HepG2 (cell line): ENCODE data around the gene CCDC18. TPM values are rescaled to one million over a fixed set of nuclear protein-coding genes. Genes with fewer than 3 reads are reported as not detected.
A peak's percentile ranks its signal among the peaks of the same experiment; 100 is the strongest.

Source experiments
- ARNT ChIP-seq: fragments of 450-650 bp; IDR thresholded peaks from 2 replicates; pipeline ENCODE4 v1.6.1; 2017
- DDIT3 ChIP-seq: sonication (generic); formaldehyde crosslinking; IDR thresholded peaks from 2 replicates; pipeline ENCODE4 v1.4.0; 2020; ENCODE audit warnings: mild to moderate bottlenecking, missing genetic modification reagents
- KLF13 ChIP-seq: sonication (generic); formaldehyde crosslinking; IDR thresholded peaks from 2 replicates; pipeline ENCODE4 v1.4.0; 2020; ENCODE audit warnings: mild to moderate bottlenecking, missing genetic modification reagents
- MTA1 ChIP-seq: sonication (generic); formaldehyde crosslinking; IDR thresholded peaks from 2 replicates; pipeline ENCODE4 v1.4.0; 2020; ENCODE audit warnings: missing genetic modification reagents, mild to moderate bottlenecking, borderline replicate concordance
- NCOA5 ChIP-seq: sonication (generic); formaldehyde crosslinking; IDR thresholded peaks from 2 replicates; pipeline ENCODE4 v1.4.0; 2020; ENCODE audit warnings: missing genetic modification reagents
- SRSF1 ChIP-seq: fragments of 200-400 bp; formaldehyde crosslinking; optimal IDR thresholded peaks from 2 replicates; pipeline ENCODE3; 2017; ENCODE audit warnings: mild to moderate bottlenecking, low read depth, low read length, moderate library complexity
- TEAD3 ChIP-seq: optimal IDR thresholded peaks from 2 replicates; pipeline ENCODE3; 2016; ENCODE audit warnings: borderline replicate concordance
- TEF ChIP-seq: sonication (generic); formaldehyde crosslinking; IDR thresholded peaks from 2 replicates; pipeline ENCODE4 v1.5.0; 2020; ENCODE audit warnings: missing genetic modification reagents
- ZNF496 ChIP-seq: sonication (generic); formaldehyde crosslinking; IDR thresholded peaks from 2 replicates; pipeline ENCODE4 v1.8.1; 2023; ENCODE audit warnings: mild to moderate bottlenecking, moderate library complexity, missing genetic modification reagents; ENCODE audit not compliant: insufficient replicate concordance
- ZNF512B ChIP-seq: sonication (generic); formaldehyde crosslinking; IDR thresholded peaks from 2 replicates; pipeline ENCODE4 v1.5.1; 2020; ENCODE audit warnings: missing genetic modification reagents, mild to moderate bottlenecking, borderline replicate concordance
- ZNF550 ChIP-seq: sonication (generic); formaldehyde crosslinking; IDR thresholded peaks from 2 replicates; pipeline ENCODE4 v1.4.0; 2020; ENCODE audit warnings: mild to moderate bottlenecking, missing genetic modification reagents, borderline replicate concordance
- ZNF564 ChIP-seq: sonication (generic); formaldehyde crosslinking; IDR thresholded peaks from 2 replicates; pipeline ENCODE4 v1.8.1; 2023; ENCODE audit warnings: mild to moderate bottlenecking, missing genetic modification reagents
- polyA plus RNA-seq, 8 experiments: library from polyadenylated mRNA; depleted of rRNA in 3 of 8; stranded (reverse) in 7 of 8; unstranded in 1 of 8; fragments of >200 nt; fragmentation: Illumina TruSeq in 4 of 8; extraction: Trizol in 4 of 8; gene quantifications; 2 replicates each; pipeline versions ENCODE4 v1.2.1 to v1.2.3, GENCODE V29; 2011 to 2016; ENCODE audit warnings: low read depth in 4 of 8, missing spikeins in 1 of 8, mixed read lengths in 1 of 8; ENCODE audit not compliant: insufficient read depth in 1 of 8
- total RNA-seq, 5 experiments: library from RNA; depleted of rRNA; stranded (reverse); fragments of >200 nt; fragmentation: Illumina TruSeq; extraction: Trizol; gene quantifications; 2 replicates each; pipeline ENCODE4 v1.2.3, GENCODE V29; 2016; ENCODE audit warnings: low read depth in 1 of 5
- TF ChIP-seq, protein P1 (sequence below): sonication (generic); formaldehyde crosslinking; IDR thresholded peaks from 2 replicates; pipeline ENCODE4 v1.8.1; 2023; ENCODE audit warnings: mild to moderate bottlenecking, inconsistent platforms, moderate library complexity, missing genetic modification reagents, borderline replicate concordance
- TF ChIP-seq, protein P2 (sequence below): sonication (generic); formaldehyde crosslinking; IDR thresholded peaks from 2 replicates; pipeline ENCODE4 v1.5.1; 2020; ENCODE audit warnings: mild to moderate bottlenecking, missing genetic modification reagents, borderline replicate concordance
- TF ChIP-seq, protein P3 (sequence below): sonication (generic); formaldehyde crosslinking; IDR thresholded peaks from 2 replicates; pipeline ENCODE4 v1.9.0; 2021; ENCODE audit warnings: missing genetic modification reagents, borderline replicate concordance

The CCDC18 gene
- total and polyA plus RNA-seq, 2 of the 13 experiments (the other 11 are each of a cell fraction or from before 2014, with no cell fraction given): 1.9 to 18.4 TPM

DNA sequence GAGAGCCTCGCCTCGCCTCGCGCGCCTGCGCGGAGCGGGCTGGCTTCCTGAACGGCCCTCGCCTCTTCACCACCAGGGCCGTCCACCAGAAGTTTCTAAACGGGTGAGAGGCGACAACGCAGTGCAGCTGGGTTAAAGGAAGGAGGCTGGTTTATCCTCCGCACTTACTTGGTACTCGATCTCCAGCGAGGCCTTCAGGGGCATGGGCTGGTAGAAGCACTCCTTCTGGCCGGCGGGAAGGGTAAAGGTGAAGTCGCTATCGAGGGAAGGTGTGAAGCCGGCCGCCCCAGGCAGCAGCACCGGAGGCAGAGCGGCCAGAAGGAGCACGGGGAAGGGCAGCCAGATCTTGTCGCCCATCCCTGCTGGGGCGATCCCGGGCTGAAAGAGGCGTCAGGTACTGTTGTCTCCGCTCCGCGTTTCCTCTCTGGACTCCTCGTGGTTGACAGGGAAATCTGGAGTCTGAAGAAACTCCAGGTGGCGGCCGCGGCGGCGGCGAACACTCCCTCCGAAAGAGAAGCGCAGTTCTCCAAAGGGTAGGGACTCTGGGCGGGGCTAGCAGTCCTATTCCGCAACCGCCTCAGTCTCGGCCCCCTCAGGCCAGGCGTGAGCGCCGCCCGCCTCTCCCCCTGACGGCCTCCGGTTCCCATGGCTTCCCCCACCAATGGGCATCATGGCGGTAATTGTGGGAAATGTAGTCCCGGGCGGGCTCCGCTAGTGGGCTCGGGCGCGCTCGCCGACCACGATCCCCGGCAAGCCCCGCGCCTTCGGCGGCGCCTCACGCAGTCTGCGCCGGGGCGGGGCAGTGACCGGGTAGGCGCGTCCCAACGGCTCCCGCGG, 420 bp upstream of the CCDC18 start, which contains the start of gene TMED5 (continued):
- TF ChIP-seq ZNF550 (CRISPR knock-in tag) (0 out of 2 replicates have a peak, but pooled peaks have one; percentile 48), ZNF564 (CRISPR knock-in tag) (peak; percentile 78), TEAD3 (CRISPR knock-in tag) (no peak), DDIT3 (CRISPR knock-in tag) (no peak), MTA1 (CRISPR knock-in tag) (peak; percentile 51), ARNT (no peak), KLF13 (CRISPR knock-in tag) (no peak), ZNF512B (CRISPR knock-in tag) (0 out of 2 replicates have a peak, but pooled peaks have one; percentile 55), NCOA5 (CRISPR knock-in tag) (no peak), TEF (0 out of 2 replicates have a peak, but pooled peaks have one; percentile 17), ZNF496 (CRISPR knock-in tag) (no peak), SRSF1 (peak; percentile 74)
- TF ChIP-seq, protein P1, sequence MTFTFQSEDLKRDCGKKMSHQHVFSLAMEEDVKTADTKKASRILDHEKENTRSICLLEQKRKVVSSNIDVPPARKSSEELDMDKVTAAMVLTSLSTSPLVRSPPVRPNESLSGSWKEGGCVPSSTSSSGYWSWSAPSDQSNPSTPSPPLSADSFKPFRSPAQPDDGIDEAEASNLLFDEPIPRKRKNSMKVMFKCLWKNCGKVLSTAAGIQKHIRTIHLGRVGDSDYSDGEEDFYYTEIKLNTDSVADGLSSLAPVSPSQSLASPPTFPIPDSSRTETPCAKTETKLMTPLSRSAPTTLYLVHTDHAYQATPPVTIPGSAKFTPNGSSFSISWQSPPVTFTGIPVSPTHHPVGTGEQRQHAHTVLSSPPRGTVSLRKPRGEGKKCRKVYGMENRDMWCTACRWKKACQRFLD (CRISPR knock-in tag): peak; percentile 78; the same call in 1 of the 2 replicates
- TF ChIP-seq, protein P2, sequence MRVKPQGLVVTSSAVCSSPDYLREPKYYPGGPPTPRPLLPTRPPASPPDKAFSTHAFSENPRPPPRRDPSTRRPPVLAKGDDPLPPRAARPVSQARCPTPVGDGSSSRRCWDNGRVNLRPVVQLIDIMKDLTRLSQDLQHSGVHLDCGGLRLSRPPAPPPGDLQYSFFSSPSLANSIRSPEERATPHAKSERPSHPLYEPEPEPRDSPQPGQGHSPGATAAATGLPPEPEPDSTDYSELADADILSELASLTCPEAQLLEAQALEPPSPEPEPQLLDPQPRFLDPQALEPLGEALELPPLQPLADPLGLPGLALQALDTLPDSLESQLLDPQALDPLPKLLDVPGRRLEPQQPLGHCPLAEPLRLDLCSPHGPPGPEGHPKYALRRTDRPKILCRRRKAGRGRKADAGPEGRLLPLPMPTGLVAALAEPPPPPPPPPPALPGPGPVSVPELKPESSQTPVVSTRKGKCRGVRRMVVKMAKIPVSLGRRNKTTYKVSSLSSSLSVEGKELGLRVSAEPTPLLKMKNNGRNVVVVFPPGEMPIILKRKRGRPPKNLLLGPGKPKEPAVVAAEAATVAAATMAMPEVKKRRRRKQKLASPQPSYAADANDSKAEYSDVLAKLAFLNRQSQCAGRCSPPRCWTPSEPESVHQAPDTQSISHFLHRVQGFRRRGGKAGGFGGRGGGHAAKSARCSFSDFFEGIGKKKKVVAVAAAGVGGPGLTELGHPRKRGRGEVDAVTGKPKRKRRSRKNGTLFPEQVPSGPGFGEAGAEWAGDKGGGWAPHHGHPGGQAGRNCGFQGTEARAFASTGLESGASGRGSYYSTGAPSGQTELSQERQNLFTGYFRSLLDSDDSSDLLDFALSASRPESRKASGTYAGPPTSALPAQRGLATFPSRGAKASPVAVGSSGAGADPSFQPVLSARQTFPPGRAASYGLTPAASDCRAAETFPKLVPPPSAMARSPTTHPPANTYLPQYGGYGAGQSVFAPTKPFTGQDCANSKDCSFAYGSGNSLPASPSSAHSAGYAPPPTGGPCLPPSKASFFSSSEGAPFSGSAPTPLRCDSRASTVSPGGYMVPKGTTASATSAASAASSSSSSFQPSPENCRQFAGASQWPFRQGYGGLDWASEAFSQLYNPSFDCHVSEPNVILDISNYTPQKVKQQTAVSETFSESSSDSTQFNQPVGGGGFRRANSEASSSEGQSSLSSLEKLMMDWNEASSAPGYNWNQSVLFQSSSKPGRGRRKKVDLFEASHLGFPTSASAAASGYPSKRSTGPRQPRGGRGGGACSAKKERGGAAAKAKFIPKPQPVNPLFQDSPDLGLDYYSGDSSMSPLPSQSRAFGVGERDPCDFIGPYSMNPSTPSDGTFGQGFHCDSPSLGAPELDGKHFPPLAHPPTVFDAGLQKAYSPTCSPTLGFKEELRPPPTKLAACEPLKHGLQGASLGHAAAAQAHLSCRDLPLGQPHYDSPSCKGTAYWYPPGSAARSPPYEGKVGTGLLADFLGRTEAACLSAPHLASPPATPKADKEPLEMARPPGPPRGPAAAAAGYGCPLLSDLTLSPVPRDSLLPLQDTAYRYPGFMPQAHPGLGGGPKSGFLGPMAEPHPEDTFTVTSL (CRISPR knock-in tag): no peak
- TF ChIP-seq, protein P3, sequence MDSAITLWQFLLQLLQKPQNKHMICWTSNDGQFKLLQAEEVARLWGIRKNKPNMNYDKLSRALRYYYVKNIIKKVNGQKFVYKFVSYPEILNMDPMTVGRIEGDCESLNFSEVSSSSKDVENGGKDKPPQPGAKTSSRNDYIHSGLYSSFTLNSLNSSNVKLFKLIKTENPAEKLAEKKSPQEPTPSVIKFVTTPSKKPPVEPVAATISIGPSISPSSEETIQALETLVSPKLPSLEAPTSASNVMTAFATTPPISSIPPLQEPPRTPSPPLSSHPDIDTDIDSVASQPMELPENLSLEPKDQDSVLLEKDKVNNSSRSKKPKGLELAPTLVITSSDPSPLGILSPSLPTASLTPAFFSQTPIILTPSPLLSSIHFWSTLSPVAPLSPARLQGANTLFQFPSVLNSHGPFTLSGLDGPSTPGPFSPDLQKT (CRISPR knock-in tag): 0 out of 2 replicates have a peak, but pooled peaks have one; percentile 4
